Erythroblast (primary cell): ENCODE data around the gene NCF1.
"Not testable (repeated sequence)": the region's sequence is repeated elsewhere in the genome, so short reads cannot be mapped to it uniquely, and the experiment has no call there.

ENCODE experiments used
- GATA1 ChIP-seq: IDR thresholded peaks from 2 replicates; pipeline ENCODE4 v1.6.1; 2011; ENCODE audit warnings: low read depth, mild to moderate bottlenecking, control low read depth, low read length, moderate library complexity
- POLR2A ChIP-seq: IDR thresholded peaks from 2 replicates; pipeline ENCODE4 v1.6.1; 2011; ENCODE audit warnings: mild to moderate bottlenecking, low read length

DNA sequence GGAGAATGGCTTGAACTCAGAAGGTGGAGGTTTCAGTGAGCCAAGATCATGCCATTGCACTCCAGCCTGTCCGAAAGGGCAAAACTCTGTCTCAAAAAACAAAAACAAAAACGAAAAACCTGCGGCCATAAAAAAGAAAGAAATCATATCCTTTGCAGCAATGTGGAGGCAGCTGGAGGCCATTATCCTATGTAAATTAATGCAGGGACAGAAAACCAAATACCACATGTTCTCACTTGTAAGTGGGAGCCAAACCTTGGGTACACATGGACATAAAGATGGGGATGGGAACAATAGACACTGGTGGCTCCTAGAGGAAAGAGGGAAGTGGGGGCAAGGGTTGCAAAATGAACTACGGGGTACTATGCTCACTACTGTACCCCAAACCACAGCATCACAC lies 56.6 kb downstream of the NCF1 start:
- TF ChIP-seq POLR2A, GATA1: not testable (repeated sequence)
